Calu3 (cell line): ENCODE data around the gene DNAI4. TPM values are rescaled to one million over a fixed set of nuclear protein-coding genes. Genes with fewer than 3 reads are reported as not detected.
A peak's percentile ranks its signal among the peaks of the same experiment; 100 is the strongest.

Source experiments
- BruUV-seq: library from RNA; stranded (reverse); fragments of 400-500 nt; replicated peaks from 2 replicates; lab custom pipeline; 2021; lab: Mats Ljungman, UMichigan
- CTCF ChIA-PET: fragments of 300-600 bp; sonication (Branson Sonifier 250); formaldehyde crosslinking; loops from one replicate; lab custom pipeline; 2022; ENCODE audit warnings: antibody characterized with exemption; lab: Charles Lee
- DNase-seq: peaks from one replicate; pipeline ENCODE4 v3.0.0; 2022
- H3K27ac Mint-ChIP-seq: one replicate; pipeline ENCODE4 v1.8.0; 2022; ENCODE audit warnings: mixed read lengths; ENCODE audit not compliant: unreplicated experiment
- H3K27me3 Mint-ChIP-seq: one replicate; pipeline ENCODE4 v1.8.0; 2022; ENCODE audit warnings: mixed read lengths; ENCODE audit not compliant: unreplicated experiment
- H3K36me3 Mint-ChIP-seq: one replicate; pipeline ENCODE4 v1.8.0; 2022; ENCODE audit warnings: mild to moderate bottlenecking, moderate library complexity, mixed read lengths; ENCODE audit not compliant: insufficient read depth, unreplicated experiment
- H3K4me1 Mint-ChIP-seq: one replicate; pipeline ENCODE4 v1.8.0; 2022; ENCODE audit warnings: mild to moderate bottlenecking, low read depth, mixed read lengths; ENCODE audit not compliant: unreplicated experiment
- H3K4me3 Mint-ChIP-seq: one replicate; pipeline ENCODE4 v1.8.0; 2022; ENCODE audit warnings: mild to moderate bottlenecking, low read depth, moderate library complexity, mixed read lengths; ENCODE audit not compliant: unreplicated experiment
- H3K9me3 Mint-ChIP-seq: one replicate; pipeline ENCODE4 v1.8.0; 2022; ENCODE audit warnings: low read depth, mixed read lengths; ENCODE audit not compliant: unreplicated experiment
- CTCF ChIP-seq: fragments of 200-600 bp; IDR thresholded peaks from one replicate; pipeline ENCODE4 v1.8.0; 2022; ENCODE audit warnings: antibody characterized with exemption; ENCODE audit not compliant: unreplicated experiment
- intact Hi-C: fragments of 100-400 bp; cut with micrococcal nuclease; formaldehyde crosslinking; loops from one replicate; pipeline ENCODE4 v1.10.0; 2022; ENCODE audit not compliant: unreplicated experiment
- total RNA-seq: library from RNA; stranded (reverse); gene quantifications from 2 replicates; pipeline ENCODE4 v1.2.3, GENCODE V29; 2022

Gene DNAI4
- total RNA-seq, 1 experiment from 2014 or later, result 5.6 TPM

GRCh38 chr1:66930823-66931174 lies 6.1 kb upstream of the DNAI4 start:
- no peaks in the 10 kb centered on the region for H3K27me3 Mint-ChIP-seq
- H3K36me3 Mint-ChIP-seq, result peaks cover 46% of the 10 kb centered on the region
- H3K4me3 Mint-ChIP-seq, result peak overlapping the region; percentile 77
- CTCF ChIA-PET, result interaction anchor here (0.5 to 1.3 kb wide), 2 partner anchors 24 to 371 kb away, joined by 3 read pairs; no protein-coding TSS in a partner anchor
- H3K9me3 Mint-ChIP-seq, result no peaks in the 10 kb centered on the region
- no peak for DNase-seq
- H3K4me1 Mint-ChIP-seq, result no peaks in the 10 kb centered on the region
- intact Hi-C loops, result loop anchor here (1.0 to 10.0 kb wide), 3 partner anchors 163 to 504 kb away; partner anchors contain the start of gene SERBP1
- H3K27ac Mint-ChIP-seq, result peak overlapping the region; percentile 85
- TF ChIP-seq CTCF, result no peak
- no TSS peak for BruUV-seq

- Mint-ChIP-seq H3K27me3 (no peaks in the 10 kb centered on the region), H3K27ac (peak overlapping the region; percentile 85), H3K9me3 (no peaks in the 10 kb centered on the region), H3K4me1 (no peaks in the 10 kb centered on the region), H3K4me3 (peak overlapping the region; percentile 77), H3K36me3 (peaks cover 52% of the 10 kb centered on the region)
- BruUV-seq, result no TSS peak
- CTCF ChIA-PET, result interaction anchor here (0.5 to 1.3 kb wide), 3 partner anchors 12 to 372 kb away, joined by 3 to 5 read pairs (median 3); no protein-coding TSS in a partner anchor
- intact Hi-C loops, result loop anchor here (1.0 to 10.0 kb wide), 3 partner anchors 163 to 505 kb away; partner anchors contain the start of gene SERBP1
- peak; percentile 28 for TF ChIP-seq CTCF
- DNase-seq, result peak; percentile 98
Observed at GRCh38 chr1:66929999-66930822, 5.6 kb upstream of the DNAI4 start.

GRCh38 chr1:66929691-66929998 lies 5.0 kb upstream of the DNAI4 start:
- peak overlapping the region; percentile 77 for H3K4me3 Mint-ChIP-seq
- DNase-seq, result no peak
- CTCF ChIA-PET, result interaction anchor here (1.3 kb wide), 1 partner anchor 26 kb away, joined by 3 read pairs; no protein-coding TSS in a partner anchor
- H3K9me3 Mint-ChIP-seq, result no peaks in the 10 kb centered on the region
- no peak for TF ChIP-seq CTCF
- H3K4me1 Mint-ChIP-seq, result no peaks in the 10 kb centered on the region
- H3K27ac Mint-ChIP-seq, result peak overlapping the region; percentile 85
- no peaks in the 10 kb centered on the region for H3K27me3 Mint-ChIP-seq
- intact Hi-C loops, result no loop called here
- peaks cover 58% of the 10 kb centered on the region for H3K36me3 Mint-ChIP-seq
- BruUV-seq, result no TSS peak

GRCh38 chr1:66929146-66929688 lies 4.6 kb upstream of the DNAI4 start:
- Mint-ChIP-seq H3K4me1 (no peaks in the 10 kb centered on the region), H3K36me3 (peaks cover 62% of the 10 kb centered on the region), H3K27ac (no peak overlapping the region), H3K9me3 (no peaks in the 10 kb centered on the region), H3K27me3 (no peaks in the 10 kb centered on the region), H3K4me3 (peak overlapping the region; percentile 77)
- no TSS peak for BruUV-seq
- intact Hi-C loops, result no loop called here
- CTCF ChIA-PET, result interaction anchor here (1.3 kb wide), 1 partner anchor 26 kb away, joined by 3 read pairs; no protein-coding TSS in a partner anchor
- DNase-seq, result no peak
- no peak for TF ChIP-seq CTCF
